Hepatocyte (in vitro differentiated cells): ENCODE measurements around the gene ANXA7. TPM values are rescaled to one million over a fixed set of nuclear protein-coding genes. Genes with fewer than 3 reads are reported as not detected.

Experiments
- DNase-seq: peaks from one replicate; pipeline ENCODE4 v3.0.0-alpha.2; 2016; ENCODE audit warnings: low spot score
- H2AFZ ChIP-seq: fragments of 200-600 bp; sonication (generic); 2 replicates; pipeline ENCODE4 v1.6.0; 2016; ENCODE audit warnings: antibody characterized with exemption, mild to moderate bottlenecking
- H3K27ac ChIP-seq: fragments of 200-600 bp; sonication (generic); 2 replicates; pipeline ENCODE4 v1.5.1; 2016; ENCODE audit warnings: mild to moderate bottlenecking
- H3K27me3 ChIP-seq: fragments of 200-600 bp; sonication (generic); 2 replicates; pipeline ENCODE4 v1.6.1; 2016
- H3K36me3 ChIP-seq: fragments of 200-600 bp; sonication (generic); replicated peaks from 2 replicates; pipeline ENCODE4 v1.5.1; 2016; ENCODE audit warnings: low read depth; ENCODE audit not compliant: insufficient read depth
- H3K4me1 ChIP-seq: fragments of 200-600 bp; sonication (generic); 2 replicates; pipeline ENCODE4 v1.5.1; 2016; ENCODE audit warnings: mild to moderate bottlenecking, moderate library complexity; ENCODE audit not compliant: insufficient read depth
- H3K4me2 ChIP-seq: fragments of 200-600 bp; sonication (generic); 2 replicates; pipeline ENCODE4 v1.6.0; 2016
- H3K4me3 ChIP-seq: fragments of 200-600 bp; sonication (generic); 2 replicates; pipeline ENCODE4 v1.5.1; 2016; ENCODE audit warnings: mild to moderate bottlenecking
- H3K79me2 ChIP-seq: fragments of 200-600 bp; sonication (generic); 2 replicates; pipeline ENCODE4 v1.6.0; 2017; ENCODE audit warnings: mild to moderate bottlenecking
- H3K9me2 ChIP-seq: fragments of 200-600 bp; sonication (generic); replicated peaks from 2 replicates; pipeline ENCODE4 v1.6.0; 2017; ENCODE audit warnings: mild to moderate bottlenecking; ENCODE audit not compliant: insufficient read depth
- H3K9me3 ChIP-seq: fragments of 200-600 bp; sonication (generic); 2 replicates; pipeline ENCODE4 v1.5.1; 2016; ENCODE audit warnings: low read depth, mild to moderate bottlenecking
- H4K20me1 ChIP-seq: fragments of 200-600 bp; sonication (generic); 2 replicates; pipeline ENCODE4 v1.6.0; 2016; ENCODE audit warnings: mild to moderate bottlenecking; ENCODE audit not compliant: insufficient read depth, poor library complexity, severe bottlenecking
- EZH2 ChIP-seq: fragments of 200-600 bp; sonication (generic); IDR thresholded peaks from 2 replicates; pipeline ENCODE4 v1.6.1; 2016; ENCODE audit warnings: antibody characterized with exemption, mild to moderate bottlenecking, borderline replicate concordance
- EZH2phosphoT487 ChIP-seq: fragments of 200-600 bp; sonication (generic); IDR thresholded peaks from one replicate; pipeline ENCODE4 v1.6.1; 2018; ENCODE audit warnings: antibody characterized with exemption, mild to moderate bottlenecking, low read depth, moderate library complexity; ENCODE audit not compliant: unreplicated experiment, severe bottlenecking
- WGBS: methylation state at CpG from one replicate; pipeline ENCODE4 v1.1.6; 2016; ENCODE audit warnings: low lambda C conversion rate; ENCODE audit errors: missing lambda C conversion rate; 5-methylcytosine and 5-hydroxymethylcytosine counted together
- polyA plus RNA-seq: library from polyadenylated mRNA; unstranded; fragments of >200 nt; fragmentation: Nextera tagmentation; extraction: Ambion mirVana; gene quantifications from 2 replicates; pipeline ENCODE4 v1.2.1, GENCODE V29; 2016
- total RNA-seq: library from RNA; depleted of rRNA; stranded (reverse); fragments of >200 nt; gene quantifications from 2 replicates; pipeline ENCODE4 v1.2.3, GENCODE V29; 2014
- TF ChIP-seq, protein P1 (sequence below): fragments of 200-600 bp; sonication (generic); IDR thresholded peaks from 2 replicates; pipeline ENCODE4 v1.5.1; 2016; ENCODE audit warnings: antibody characterized with exemption, mild to moderate bottlenecking; ENCODE audit not compliant: poor library complexity

Gene ANXA7
- total and polyA plus RNA-seq, 2 experiments from 2014 or later: 88.8 to 90.7 TPM

DNA sequence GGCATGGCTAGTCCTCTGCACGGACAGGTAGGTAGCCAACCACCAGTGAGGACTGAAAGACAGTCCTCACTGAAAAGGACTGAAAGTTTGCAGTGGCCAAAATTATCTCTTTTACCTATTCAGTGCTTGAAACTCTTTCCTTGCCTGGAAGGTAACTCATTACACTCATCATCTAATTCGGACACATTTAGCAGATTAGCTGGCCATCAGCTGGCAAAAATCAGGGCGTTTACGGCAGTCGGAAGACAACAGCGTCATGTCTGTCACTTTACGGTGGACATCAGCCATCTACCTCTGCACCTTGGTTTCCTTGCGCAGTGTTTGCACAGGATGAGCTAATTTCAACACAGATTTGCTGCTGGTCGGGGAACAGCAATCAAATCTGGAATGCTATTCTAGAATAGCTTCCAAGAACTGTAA is 740 bp downstream of the ANXA7 start:
- no peaks in the 10 kb centered on the region for H3K9me2 ChIP-seq
- H3K4me1 ChIP-seq: peaks cover 8% of the 10 kb centered on the region
- peak overlapping the region; percentile 99 for H3K27ac ChIP-seq
- no peaks in the 10 kb centered on the region for H3K27me3 ChIP-seq
- H3K9me3 ChIP-seq: no peaks in the 10 kb centered on the region
- peak overlapping the region; percentile 91 for H3K4me2 ChIP-seq
- H2AFZ ChIP-seq: peak overlapping the region; percentile 79
- TF ChIP-seq EZH2phosphoT487: no peak
- TF ChIP-seq EZH2: no peak
- TF ChIP-seq, protein P1, sequence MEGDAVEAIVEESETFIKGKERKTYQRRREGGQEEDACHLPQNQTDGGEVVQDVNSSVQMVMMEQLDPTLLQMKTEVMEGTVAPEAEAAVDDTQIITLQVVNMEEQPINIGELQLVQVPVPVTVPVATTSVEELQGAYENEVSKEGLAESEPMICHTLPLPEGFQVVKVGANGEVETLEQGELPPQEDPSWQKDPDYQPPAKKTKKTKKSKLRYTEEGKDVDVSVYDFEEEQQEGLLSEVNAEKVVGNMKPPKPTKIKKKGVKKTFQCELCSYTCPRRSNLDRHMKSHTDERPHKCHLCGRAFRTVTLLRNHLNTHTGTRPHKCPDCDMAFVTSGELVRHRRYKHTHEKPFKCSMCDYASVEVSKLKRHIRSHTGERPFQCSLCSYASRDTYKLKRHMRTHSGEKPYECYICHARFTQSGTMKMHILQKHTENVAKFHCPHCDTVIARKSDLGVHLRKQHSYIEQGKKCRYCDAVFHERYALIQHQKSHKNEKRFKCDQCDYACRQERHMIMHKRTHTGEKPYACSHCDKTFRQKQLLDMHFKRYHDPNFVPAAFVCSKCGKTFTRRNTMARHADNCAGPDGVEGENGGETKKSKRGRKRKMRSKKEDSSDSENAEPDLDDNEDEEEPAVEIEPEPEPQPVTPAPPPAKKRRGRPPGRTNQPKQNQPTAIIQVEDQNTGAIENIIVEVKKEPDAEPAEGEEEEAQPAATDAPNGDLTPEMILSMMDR: no peak
- peak; percentile 78 for DNase-seq
- WGBS: 1% methylated on average over 9 of the region's 9 CpGs
- H3K36me3 ChIP-seq: no peaks in the 10 kb centered on the region
- peak overlapping the region; percentile 91 for H3K4me3 ChIP-seq
- peaks cover 48% of the 10 kb centered on the region for H3K79me2 ChIP-seq
- peaks cover 18% of the 10 kb centered on the region for H4K20me1 ChIP-seq

DNA sequence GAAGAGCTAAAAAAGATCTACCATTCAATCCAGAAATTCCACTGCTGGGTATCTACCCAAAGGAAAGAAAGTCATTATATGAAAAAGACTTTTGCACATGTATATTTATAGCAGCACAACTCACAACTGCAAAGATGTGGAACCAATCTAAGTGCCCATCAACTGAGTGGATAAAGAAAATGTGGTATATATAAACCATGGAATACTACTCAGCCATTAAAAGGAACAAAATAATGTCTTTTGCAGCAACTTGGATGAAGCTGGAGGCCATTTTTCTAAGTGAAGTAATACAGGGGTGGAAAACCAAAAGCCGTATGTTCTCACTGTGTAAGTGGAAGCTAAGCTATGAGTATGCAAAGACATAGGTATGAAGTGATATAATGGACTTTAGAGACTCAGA is 3.0 kb downstream of the ANXA7 start:
- peaks cover 22% of the 10 kb centered on the region for H4K20me1 ChIP-seq
- H3K4me2 ChIP-seq: no peak overlapping the region
- H3K9me2 ChIP-seq: no peaks in the 10 kb centered on the region
- TF ChIP-seq EZH2phosphoT487: no peak
- TF ChIP-seq, protein P1: no peak
- TF ChIP-seq EZH2: no peak
- no peaks in the 10 kb centered on the region for H3K36me3 ChIP-seq
- H3K79me2 ChIP-seq: peaks cover 70% of the 10 kb centered on the region
- peaks cover 8% of the 10 kb centered on the region for H3K4me1 ChIP-seq
- H3K27ac ChIP-seq: no peak overlapping the region
- no peak for DNase-seq
- no peak overlapping the region for H2AFZ ChIP-seq
- no peak overlapping the region for H3K4me3 ChIP-seq
- H3K27me3 ChIP-seq: no peaks in the 10 kb centered on the region
- 91% methylated on average over 1 of the region's 1 CpG for WGBS
- no peaks in the 10 kb centered on the region for H3K9me3 ChIP-seq

DNA sequence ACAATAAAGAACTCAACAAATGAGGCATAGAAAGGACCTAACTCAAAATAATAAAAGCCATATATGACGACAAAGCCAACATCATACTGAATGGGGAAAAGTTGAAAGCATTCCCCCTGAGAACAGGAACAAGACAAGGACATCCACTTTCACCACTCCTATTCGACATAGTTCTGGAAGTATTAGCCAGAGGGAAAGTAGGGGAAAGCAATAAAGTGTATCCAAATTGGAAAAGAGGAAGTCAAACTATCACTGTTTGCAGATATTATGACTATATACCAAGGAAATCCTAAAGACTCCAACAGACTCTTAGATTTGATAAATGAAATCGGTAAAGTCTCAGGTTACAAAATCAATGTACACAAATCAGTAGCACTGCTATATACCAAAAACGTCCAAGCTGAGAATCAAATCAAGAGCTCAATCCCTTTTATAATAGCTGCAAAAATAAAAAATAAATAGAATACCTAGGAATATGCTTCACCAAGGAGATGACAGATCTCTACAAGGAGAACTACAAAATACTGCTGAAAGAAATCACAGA is 4.8 kb downstream of the ANXA7 start:
- no peak overlapping the region for H3K4me3 ChIP-seq
- no peaks in the 10 kb centered on the region for H3K27me3 ChIP-seq
- TF ChIP-seq EZH2phosphoT487: no peak
- TF ChIP-seq, protein P1: no peak
- TF ChIP-seq EZH2: no peak
- H3K9me2 ChIP-seq: no peaks in the 10 kb centered on the region
- no peaks in the 10 kb centered on the region for H3K36me3 ChIP-seq
- H2AFZ ChIP-seq: no peak overlapping the region
- H3K4me2 ChIP-seq: no peak overlapping the region
- no peak for DNase-seq
- 79% methylated on average over 4 of the region's 4 CpGs for WGBS
- peaks cover 29% of the 10 kb centered on the region for H4K20me1 ChIP-seq
- peaks cover 87% of the 10 kb centered on the region for H3K79me2 ChIP-seq
- H3K27ac ChIP-seq: no peak overlapping the region
- H3K4me1 ChIP-seq: peaks cover 8% of the 10 kb centered on the region
- no peaks in the 10 kb centered on the region for H3K9me3 ChIP-seq

DNA sequence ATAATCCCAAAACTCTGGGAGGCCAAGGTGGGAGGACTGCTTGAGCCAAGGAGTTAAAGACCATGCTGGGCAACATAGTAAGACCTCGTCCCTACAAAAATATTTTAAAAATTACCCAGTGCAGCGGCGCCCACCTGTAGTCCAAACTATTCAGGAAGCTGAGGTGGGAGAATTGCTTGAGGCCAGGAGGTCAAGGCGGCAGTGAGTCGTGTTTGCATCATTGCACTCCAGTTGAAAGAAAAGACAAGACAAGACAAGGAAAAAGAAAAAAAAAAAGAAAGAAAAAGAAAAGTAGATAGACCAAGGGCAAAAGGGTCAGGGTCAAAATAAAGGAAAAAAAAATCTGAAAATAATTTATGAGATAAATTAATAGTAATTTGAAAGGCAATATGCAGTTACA is 5.8 kb downstream of the ANXA7 start:
- no peak for DNase-seq
- no peaks in the 10 kb centered on the region for H3K36me3 ChIP-seq
- TF ChIP-seq EZH2phosphoT487 (no peak), EZH2 (no peak)
- TF ChIP-seq, protein P1: no peak
- no peaks in the 10 kb centered on the region for H3K9me2 ChIP-seq
- H3K9me3 ChIP-seq: no peaks in the 10 kb centered on the region
- no peak overlapping the region for H2AFZ ChIP-seq
- no peak overlapping the region for H3K27ac ChIP-seq
- no peak overlapping the region for H3K4me3 ChIP-seq
- 84% methylated on average over 5 of the region's 5 CpGs for WGBS
- no peaks in the 10 kb centered on the region for H3K27me3 ChIP-seq
- H3K4me2 ChIP-seq: no peak overlapping the region
- H4K20me1 ChIP-seq: peaks cover 35% of the 10 kb centered on the region
- H3K4me1 ChIP-seq: peaks cover 8% of the 10 kb centered on the region
- peaks cover 97% of the 10 kb centered on the region for H3K79me2 ChIP-seq
